ENCODE results near the gene NRAS.

Gene NRAS

GRCh38 chr1:114692947-114693346 is 23.6 kb downstream of the NRAS start:
- TF ChIP-seq, protein P1, sequence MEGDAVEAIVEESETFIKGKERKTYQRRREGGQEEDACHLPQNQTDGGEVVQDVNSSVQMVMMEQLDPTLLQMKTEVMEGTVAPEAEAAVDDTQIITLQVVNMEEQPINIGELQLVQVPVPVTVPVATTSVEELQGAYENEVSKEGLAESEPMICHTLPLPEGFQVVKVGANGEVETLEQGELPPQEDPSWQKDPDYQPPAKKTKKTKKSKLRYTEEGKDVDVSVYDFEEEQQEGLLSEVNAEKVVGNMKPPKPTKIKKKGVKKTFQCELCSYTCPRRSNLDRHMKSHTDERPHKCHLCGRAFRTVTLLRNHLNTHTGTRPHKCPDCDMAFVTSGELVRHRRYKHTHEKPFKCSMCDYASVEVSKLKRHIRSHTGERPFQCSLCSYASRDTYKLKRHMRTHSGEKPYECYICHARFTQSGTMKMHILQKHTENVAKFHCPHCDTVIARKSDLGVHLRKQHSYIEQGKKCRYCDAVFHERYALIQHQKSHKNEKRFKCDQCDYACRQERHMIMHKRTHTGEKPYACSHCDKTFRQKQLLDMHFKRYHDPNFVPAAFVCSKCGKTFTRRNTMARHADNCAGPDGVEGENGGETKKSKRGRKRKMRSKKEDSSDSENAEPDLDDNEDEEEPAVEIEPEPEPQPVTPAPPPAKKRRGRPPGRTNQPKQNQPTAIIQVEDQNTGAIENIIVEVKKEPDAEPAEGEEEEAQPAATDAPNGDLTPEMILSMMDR (IDR thresholded peaks at IDR 0.05; ENCODE audit: extremely low read depth, insufficient read depth, missing control alignments): no peak
- in situ Hi-C loops (cut with MboI; ENCODE audit: low pct_unique_long_range_greater_than_20kb, low sequenced_read_pairs, unreplicated experiment): no loop called here
- no peak for DNase-seq (ENCODE audit: low spot score)

GRCh38 chr1:114691061-114691460 is 25.5 kb downstream of the NRAS start:
- TF ChIP-seq, protein P1 (IDR thresholded peaks at IDR 0.05; ENCODE audit: extremely low read depth, insufficient read depth, missing control alignments): no peak
- no peak for DNase-seq (ENCODE audit: low spot score)
- in situ Hi-C loops (cut with MboI; ENCODE audit: low pct_unique_long_range_greater_than_20kb, low sequenced_read_pairs, unreplicated experiment): no loop called here

DNA sequence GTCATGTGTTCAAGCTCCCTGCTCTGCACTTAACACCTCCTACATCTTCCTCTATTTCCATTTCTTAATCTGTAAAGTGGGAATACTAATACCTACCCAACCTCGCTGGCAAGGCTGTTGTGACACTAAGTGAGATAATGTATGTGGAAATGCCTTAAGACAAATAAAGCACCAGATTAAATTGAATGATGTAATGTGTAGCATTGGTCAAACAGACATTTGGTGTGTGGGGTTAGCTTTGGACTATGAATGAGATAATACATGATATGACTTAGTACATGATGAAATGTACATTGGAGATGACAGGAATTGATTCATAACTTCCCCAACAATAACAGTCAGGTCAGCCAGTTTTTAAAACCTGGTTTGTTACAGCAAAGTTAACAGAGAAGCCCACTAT is 26.4 kb downstream of the NRAS start:
- DNase-seq (ENCODE audit: low spot score): no peak
- in situ Hi-C loops (cut with MboI; ENCODE audit: low pct_unique_long_range_greater_than_20kb, low sequenced_read_pairs, unreplicated experiment): no loop called here
- TF ChIP-seq, protein P1 (IDR thresholded peaks at IDR 0.05; ENCODE audit: extremely low read depth, insufficient read depth, missing control alignments): no peak

DNA sequence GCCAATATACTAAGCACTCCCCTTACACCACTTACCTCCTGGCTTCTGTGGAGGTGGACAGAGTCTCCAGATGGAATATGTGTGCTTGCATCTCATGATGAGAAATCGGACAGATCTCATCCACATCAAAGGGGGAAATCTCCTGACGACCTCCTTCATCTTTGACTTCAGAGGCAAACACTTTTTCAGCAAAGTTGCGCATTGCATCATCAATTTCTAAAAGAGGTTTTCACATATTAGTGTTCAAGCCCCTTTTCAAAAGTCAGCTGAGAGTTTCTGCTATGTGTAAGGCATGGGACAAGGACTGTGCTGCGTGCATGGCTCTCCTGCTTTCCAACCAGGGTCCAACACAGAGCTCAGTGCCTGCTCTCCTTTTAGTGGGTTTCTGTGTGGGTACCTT is 28.0 kb downstream of the NRAS start:
- in situ Hi-C loops (cut with MboI; ENCODE audit: low pct_unique_long_range_greater_than_20kb, low sequenced_read_pairs, unreplicated experiment): no loop called here
- no peak for DNase-seq (ENCODE audit: low spot score)
- TF ChIP-seq, protein P1 (IDR thresholded peaks at IDR 0.05; ENCODE audit: extremely low read depth, insufficient read depth, missing control alignments): no peak

DNA sequence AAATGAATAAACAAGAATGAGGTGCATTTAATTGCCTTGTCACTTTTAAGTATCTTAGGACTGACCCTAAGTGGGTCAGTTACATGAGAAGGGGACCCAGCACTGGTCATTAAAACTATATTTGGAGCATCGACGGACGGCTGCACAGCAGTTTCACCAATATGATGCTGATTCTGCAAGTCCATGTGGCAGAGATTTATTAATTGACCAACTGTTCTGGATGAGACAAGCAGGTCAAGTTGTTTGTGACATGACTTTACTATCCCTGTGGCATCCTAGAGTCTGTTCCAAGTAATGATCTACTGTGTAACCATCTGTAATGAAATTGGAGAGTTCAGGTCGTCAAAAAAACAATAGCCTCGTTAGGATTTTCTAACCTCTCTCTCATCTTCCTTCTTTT is 30.7 kb downstream of the NRAS start:
- DNase-seq (ENCODE audit: low spot score): no peak
- in situ Hi-C loops (cut with MboI; ENCODE audit: low pct_unique_long_range_greater_than_20kb, low sequenced_read_pairs, unreplicated experiment): no loop called here

GRCh38 chr1:114677691-114678090 is 38.9 kb downstream of the NRAS start:
- in situ Hi-C loops (cut with MboI; ENCODE audit: low pct_unique_long_range_greater_than_20kb, low sequenced_read_pairs, unreplicated experiment): no loop called here
- TF ChIP-seq, protein P1 (IDR thresholded peaks at IDR 0.05; ENCODE audit: extremely low read depth, insufficient read depth, missing control alignments): no peak
- no peak for DNase-seq (ENCODE audit: low spot score)

More for the DNA sequence above, 30.7 kb downstream of the NRAS start:
- TF ChIP-seq, protein P1 (IDR thresholded peaks at IDR 0.05; ENCODE audit: extremely low read depth, insufficient read depth, missing control alignments): no peak

GRCh38 chr1:114676115-114676514 is 40.5 kb downstream of the NRAS start:
- no peak for DNase-seq (ENCODE audit: low spot score)
- in situ Hi-C loops (cut with MboI; ENCODE audit: low pct_unique_long_range_greater_than_20kb, low sequenced_read_pairs, unreplicated experiment): no loop called here
- TF ChIP-seq, protein P1 (IDR thresholded peaks at IDR 0.05; ENCODE audit: extremely low read depth, insufficient read depth, missing control alignments): no peak

Data from GM13977 (cell line).